HepG2 (cell line): ENCODE results near the gene CASTOR1.

Experiments
- CTCF ChIP-seq: sonication (generic); formaldehyde crosslinking; IDR thresholded peaks from 2 replicates; pipeline ENCODE4 v1.5.0; 2020; ENCODE audit warnings: mild to moderate bottlenecking, missing genetic modification reagents, moderate library complexity
- EZH2 ChIP-seq: conservative IDR thresholded peaks from 2 replicates; pipeline ENCODE4 v1.6.1; 2012; ENCODE audit warnings: mild to moderate bottlenecking, low read depth, low read length, moderate library complexity
- ZFX ChIP-seq: sonication (generic); formaldehyde crosslinking; IDR thresholded peaks from 2 replicates; pipeline ENCODE4 v1.4.0; 2020; ENCODE audit warnings: mild to moderate bottlenecking, low read depth, missing genetic modification reagents, moderate library complexity
- ZNF775 ChIP-seq: sonication (generic); formaldehyde crosslinking; IDR thresholded peaks from 2 replicates; pipeline ENCODE4 v1.4.0; 2020; ENCODE audit warnings: missing genetic modification reagents, mild to moderate bottlenecking, moderate library complexity, borderline replicate concordance

- TF ChIP-seq EZH2 (no peak), CTCF (CRISPR knock-in tag) (no peak), ZFX (CRISPR knock-in tag) (no peak), ZNF775 (CRISPR knock-in tag) (no peak)
Measured at GRCh38 chr22:30310881-30311771, 21.8 kb upstream of the CASTOR1 start.
